Hepatocyte (in vitro differentiated cells): ENCODE data around the gene ATP8A2.

Experiments
- EZH2 ChIP-seq: fragments of 200-600 bp; sonication (generic); IDR thresholded peaks from 2 replicates; pipeline ENCODE4 v1.6.1; 2016; ENCODE audit warnings: antibody characterized with exemption, mild to moderate bottlenecking, borderline replicate concordance
- EZH2phosphoT487 ChIP-seq: fragments of 200-600 bp; sonication (generic); IDR thresholded peaks from one replicate; pipeline ENCODE4 v1.6.1; 2018; ENCODE audit warnings: antibody characterized with exemption, mild to moderate bottlenecking, low read depth, moderate library complexity; ENCODE audit not compliant: unreplicated experiment, severe bottlenecking
- TF ChIP-seq, protein P1 (sequence below): fragments of 200-600 bp; sonication (generic); IDR thresholded peaks from 2 replicates; pipeline ENCODE4 v1.5.1; 2016; ENCODE audit warnings: antibody characterized with exemption, mild to moderate bottlenecking; ENCODE audit not compliant: poor library complexity

- TF ChIP-seq, protein P1, sequence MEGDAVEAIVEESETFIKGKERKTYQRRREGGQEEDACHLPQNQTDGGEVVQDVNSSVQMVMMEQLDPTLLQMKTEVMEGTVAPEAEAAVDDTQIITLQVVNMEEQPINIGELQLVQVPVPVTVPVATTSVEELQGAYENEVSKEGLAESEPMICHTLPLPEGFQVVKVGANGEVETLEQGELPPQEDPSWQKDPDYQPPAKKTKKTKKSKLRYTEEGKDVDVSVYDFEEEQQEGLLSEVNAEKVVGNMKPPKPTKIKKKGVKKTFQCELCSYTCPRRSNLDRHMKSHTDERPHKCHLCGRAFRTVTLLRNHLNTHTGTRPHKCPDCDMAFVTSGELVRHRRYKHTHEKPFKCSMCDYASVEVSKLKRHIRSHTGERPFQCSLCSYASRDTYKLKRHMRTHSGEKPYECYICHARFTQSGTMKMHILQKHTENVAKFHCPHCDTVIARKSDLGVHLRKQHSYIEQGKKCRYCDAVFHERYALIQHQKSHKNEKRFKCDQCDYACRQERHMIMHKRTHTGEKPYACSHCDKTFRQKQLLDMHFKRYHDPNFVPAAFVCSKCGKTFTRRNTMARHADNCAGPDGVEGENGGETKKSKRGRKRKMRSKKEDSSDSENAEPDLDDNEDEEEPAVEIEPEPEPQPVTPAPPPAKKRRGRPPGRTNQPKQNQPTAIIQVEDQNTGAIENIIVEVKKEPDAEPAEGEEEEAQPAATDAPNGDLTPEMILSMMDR, result no peak
- TF ChIP-seq EZH2, result no peak
- TF ChIP-seq EZH2phosphoT487, result no peak
Observed at GRCh38 chr13:26019881-26020870, 648.4 kb downstream of the ATP8A2 start.
